Testis (tissue), 2 donors: Measurements from ENCODE around the gene RAB7A.

Experiments used
- POLR2A ChIP-seq: fragments of 450-650 bp; IDR thresholded peaks from one replicate; pipeline ENCODE4 v1.6.1; 2017; ENCODE audit warnings: antibody characterized with exemption, mild to moderate bottlenecking, moderate library complexity
- TF ChIP-seq, protein P1 (sequence below), 3 experiments: fragments of 450-650 bp in 2 of 3; fragments of 200-600 bp in 1 of 3; sonication (generic) in 1 of 3; IDR thresholded peaks; one replicate each; pipeline ENCODE4 v1.5.1; 2016 to 2019; ENCODE audit warnings: antibody characterized with exemption in 3 of 3, mild to moderate bottlenecking in 2 of 3, moderate library complexity in 1 of 3

DNA sequence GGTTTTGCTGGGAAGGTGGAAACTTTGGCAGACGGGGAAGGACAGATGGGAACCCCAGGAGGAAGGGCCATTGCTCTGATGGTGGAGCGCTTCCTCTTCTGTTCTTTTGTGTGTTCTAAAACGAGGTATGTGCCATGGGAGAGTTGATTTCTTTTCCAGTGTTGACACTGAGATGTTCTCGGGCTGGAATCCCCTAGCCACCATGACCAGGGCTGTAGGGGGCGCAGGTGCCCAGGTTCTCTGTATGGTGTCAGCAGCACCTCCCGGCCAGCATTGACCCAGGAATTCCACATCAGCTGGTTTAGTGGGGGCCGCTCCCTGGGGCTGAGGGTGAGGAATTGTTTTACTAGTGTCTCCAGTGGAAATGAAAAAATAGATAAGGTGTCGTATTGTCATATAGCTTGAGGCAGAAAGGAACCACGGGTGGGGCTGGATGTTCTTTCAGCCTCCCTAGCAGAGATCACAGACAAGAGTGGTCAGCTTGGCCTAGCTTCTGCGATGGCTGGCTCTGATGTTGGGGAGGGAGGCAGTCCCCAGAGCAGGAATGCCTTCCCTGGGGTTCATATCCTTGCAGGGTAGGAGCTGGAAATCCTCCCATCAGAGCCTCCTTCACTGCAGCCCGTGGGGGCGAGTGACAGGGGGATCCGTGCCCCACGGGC, 119.3 kb downstream of the RAB7A start:
- no peak for TF ChIP-seq POLR2A
- TF ChIP-seq, protein P1, sequence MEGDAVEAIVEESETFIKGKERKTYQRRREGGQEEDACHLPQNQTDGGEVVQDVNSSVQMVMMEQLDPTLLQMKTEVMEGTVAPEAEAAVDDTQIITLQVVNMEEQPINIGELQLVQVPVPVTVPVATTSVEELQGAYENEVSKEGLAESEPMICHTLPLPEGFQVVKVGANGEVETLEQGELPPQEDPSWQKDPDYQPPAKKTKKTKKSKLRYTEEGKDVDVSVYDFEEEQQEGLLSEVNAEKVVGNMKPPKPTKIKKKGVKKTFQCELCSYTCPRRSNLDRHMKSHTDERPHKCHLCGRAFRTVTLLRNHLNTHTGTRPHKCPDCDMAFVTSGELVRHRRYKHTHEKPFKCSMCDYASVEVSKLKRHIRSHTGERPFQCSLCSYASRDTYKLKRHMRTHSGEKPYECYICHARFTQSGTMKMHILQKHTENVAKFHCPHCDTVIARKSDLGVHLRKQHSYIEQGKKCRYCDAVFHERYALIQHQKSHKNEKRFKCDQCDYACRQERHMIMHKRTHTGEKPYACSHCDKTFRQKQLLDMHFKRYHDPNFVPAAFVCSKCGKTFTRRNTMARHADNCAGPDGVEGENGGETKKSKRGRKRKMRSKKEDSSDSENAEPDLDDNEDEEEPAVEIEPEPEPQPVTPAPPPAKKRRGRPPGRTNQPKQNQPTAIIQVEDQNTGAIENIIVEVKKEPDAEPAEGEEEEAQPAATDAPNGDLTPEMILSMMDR (IDR thresholded peaks at IDR 0.05): no peak
